ENCODE results near the gene SFRP2.

- TF ChIP-seq, protein P1, sequence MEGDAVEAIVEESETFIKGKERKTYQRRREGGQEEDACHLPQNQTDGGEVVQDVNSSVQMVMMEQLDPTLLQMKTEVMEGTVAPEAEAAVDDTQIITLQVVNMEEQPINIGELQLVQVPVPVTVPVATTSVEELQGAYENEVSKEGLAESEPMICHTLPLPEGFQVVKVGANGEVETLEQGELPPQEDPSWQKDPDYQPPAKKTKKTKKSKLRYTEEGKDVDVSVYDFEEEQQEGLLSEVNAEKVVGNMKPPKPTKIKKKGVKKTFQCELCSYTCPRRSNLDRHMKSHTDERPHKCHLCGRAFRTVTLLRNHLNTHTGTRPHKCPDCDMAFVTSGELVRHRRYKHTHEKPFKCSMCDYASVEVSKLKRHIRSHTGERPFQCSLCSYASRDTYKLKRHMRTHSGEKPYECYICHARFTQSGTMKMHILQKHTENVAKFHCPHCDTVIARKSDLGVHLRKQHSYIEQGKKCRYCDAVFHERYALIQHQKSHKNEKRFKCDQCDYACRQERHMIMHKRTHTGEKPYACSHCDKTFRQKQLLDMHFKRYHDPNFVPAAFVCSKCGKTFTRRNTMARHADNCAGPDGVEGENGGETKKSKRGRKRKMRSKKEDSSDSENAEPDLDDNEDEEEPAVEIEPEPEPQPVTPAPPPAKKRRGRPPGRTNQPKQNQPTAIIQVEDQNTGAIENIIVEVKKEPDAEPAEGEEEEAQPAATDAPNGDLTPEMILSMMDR (IDR thresholded peaks at IDR 0.05) = no peak
- TF ChIP-seq POLR2AphosphoS5 (IDR thresholded peaks at IDR 0.05) (no peak), POLR2A (IDR thresholded peaks at IDR 0.05) (no peak), EP300 (IDR thresholded peaks at IDR 0.05) (no peak)
Measured at GRCh38 chr4:153787061-153787560, 1.8 kb downstream of the SFRP2 start.

All from stomach (tissue), 4 donors.